NCI-H446 (cell line): ENCODE data around the gene CCL25.
"Not testable (repeated sequence)": the region's sequence is repeated elsewhere in the genome, so short reads cannot be mapped to it uniquely, and the experiment has no call there.

ENCODE experiments used
- DNase-seq, 2 experiments: peaks; one replicate each; lab custom pipeline; 2025; lab: John Stamatoyannopoulos, UW

The CCL25 gene, protein sequence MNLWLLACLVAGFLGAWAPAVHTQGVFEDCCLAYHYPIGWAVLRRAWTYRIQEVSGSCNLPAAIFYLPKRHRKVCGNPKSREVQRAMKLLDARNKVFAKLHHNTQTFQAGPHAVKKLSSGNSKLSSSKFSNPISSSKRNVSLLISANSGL

DNA sequence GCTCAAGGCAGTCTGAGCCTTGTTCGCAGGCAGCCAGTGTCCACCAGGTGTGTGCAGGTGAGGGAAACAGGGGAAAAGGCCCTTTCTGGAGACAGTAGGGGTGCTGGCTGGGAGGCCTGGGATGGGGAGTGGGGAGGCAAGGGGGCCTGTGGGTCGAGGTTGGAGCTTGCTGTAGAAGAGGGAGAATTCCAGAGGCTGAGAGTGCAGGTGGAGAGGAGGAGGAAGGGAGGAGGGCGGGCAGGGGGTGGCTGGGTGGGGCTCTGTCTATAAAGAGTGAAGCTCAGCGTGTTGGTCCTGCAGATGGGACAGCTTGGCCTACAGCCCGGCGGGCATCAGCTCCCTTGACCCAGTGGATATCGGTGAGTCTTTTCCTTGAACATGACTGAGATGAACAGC, at the start of gene CCL25:
Gene CCL25 (plus strand): TSS at position 297 of the 396 bp plus-strand sequence. CDS start 290 bp downstream, outside the sequence.
- no peak for DNase-seq

- DNase-seq, result no peak
Measured at GRCh38 chr19:8004001-8004400, 48.6 kb upstream of the CCL25 start.

DNA sequence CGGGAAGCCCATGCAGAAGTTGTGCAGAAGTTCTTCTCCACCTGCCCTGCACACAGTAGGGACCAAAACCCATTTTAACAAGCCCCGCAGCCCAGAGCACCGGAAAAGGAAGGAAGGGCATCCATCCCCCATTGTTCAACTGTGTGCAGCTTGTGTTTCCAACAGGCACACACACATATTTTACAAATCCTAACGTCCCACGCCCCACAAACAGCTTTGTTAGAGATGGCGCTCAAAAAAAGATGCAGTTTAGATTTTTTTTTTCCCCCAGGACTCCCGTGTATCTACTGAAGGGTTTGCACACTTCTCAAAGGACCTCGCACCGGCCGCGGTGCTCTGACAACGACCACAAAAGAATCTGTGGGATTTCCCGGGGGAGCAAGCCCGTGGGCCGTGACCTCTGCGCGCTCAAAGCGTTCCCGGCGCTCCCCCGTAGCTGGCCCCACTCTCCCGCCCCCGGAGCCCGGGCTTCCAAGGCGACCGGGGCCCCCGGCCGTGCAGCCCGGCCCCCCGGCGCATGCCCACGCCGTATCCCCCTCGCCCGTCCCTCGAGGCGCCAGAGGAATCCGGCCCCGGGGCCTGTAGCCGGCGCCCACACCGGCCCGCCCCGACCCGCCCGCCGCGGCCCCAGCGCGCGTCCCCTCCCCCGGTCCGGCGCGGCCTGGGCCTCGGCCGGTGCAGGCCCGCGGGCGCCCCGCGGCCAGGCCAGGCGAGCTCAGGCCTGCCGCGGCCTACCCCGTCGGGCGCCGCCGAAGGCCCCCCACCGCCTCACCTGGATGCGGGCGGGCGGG, 47.6 kb upstream of the CCL25 start:
- no peak for DNase-seq

DNA sequence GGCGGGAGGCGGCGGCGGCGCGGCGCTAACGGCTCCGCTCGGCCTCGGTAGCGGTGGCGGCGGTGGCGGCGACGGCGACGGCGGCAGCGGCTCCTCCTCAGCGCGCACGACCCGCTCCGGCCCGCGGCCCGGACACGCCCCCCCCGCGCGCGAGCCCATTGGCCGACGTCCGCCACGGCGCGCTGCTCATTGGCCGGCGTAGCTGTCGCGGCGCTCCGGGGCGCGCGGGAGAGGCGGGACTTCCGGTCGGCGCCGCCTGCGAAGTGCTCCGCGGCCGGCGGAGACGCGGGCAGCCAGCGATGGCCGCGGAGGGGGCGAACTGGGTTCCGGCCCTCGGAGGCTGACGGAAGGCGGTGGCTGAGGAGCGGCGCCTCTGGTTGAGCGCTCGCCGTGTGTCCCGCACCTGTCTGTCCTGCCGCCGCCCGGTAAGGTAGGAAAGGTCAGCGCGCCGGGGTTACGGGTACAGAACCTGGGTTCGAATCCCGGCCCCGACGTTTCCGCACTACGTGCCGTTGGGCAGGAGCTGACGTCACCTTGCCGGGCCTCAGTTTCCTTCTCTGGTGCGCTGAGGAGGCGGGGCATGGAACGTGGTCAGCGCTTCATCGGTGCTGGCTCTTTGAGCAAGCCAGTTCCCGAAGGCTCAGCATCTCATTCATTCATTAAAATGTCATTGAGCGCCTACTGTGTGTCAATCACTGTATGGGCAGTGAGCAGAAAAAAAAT, 46.9 kb upstream of the CCL25 start, which contains the start of gene ELAVL1:
Gene ELAVL1 (minus strand): TSS at position 108 of the 723 bp plus-strand sequence. CDS start 13,826 bp downstream, outside the sequence.
- DNase-seq, result peak; percentile 49 to 95

GRCh38 chr19:8017808-8018207, 34.8 kb upstream of the CCL25 start:
- DNase-seq, result no peak

DNA sequence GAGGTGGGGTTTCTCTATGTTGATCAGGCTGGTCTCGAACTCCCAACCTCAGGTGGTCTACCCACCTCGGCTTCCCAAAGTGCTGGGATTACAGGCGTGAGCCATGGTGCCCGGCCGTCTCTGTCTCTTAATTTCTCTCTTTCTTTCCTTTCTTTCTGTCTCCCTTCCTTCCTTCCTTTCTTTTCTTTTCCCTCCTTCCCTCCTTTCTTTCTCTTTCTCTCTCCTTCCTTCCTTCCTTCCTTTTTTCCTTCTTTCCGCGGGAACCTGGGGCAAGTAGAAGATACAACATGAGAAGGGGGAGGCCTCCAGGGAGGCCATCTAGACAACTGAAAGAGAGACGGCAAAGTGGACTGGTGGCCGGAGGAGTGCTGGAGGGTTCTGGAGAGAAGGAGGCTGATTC, 31.9 kb upstream of the CCL25 start:
- no peak for DNase-seq

DNA sequence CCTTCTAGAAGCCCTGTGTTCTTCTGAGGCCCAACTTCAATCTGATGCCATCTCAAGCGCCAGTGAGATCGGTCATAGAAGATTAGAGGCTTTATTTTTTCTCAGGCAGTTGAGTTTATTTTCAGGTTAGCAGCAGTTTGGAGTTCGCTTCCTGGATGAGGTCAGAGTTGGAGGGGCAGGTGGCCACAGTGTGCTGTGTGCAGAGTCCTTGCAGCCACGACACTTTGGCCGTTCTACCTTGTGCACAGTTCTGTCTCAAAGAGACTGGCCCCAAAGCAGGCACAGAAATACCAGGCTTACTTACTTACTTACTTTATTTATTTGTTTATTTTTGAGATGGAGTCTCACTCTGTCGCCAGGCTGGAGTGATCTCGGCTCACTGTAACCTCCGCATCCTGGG, 31.2 kb upstream of the CCL25 start:
- no peak for DNase-seq

DNA sequence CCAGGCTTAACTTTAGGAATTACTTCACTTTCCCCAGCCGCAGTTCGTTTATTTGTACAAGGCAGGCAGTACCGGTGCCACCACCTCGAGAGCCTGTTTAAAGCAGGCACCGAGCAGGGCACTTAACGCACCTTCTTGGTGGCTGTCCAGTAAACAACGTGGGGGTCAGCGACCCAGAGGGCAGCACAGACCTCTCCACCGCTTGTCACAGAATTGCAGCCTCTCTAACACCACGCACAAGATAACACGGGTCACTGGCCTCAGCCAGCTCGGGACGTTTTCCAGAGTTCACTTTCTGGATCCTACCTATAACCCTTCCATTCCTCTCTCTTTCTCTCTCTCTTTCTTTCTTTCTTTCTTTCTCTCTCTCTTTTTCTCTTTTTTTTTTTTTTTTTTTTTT, 30.3 kb upstream of the CCL25 start:
- no peak for DNase-seq

- no peak for DNase-seq
Measured at GRCh38 chr19:8023371-8023770, 29.2 kb upstream of the CCL25 start.

DNA sequence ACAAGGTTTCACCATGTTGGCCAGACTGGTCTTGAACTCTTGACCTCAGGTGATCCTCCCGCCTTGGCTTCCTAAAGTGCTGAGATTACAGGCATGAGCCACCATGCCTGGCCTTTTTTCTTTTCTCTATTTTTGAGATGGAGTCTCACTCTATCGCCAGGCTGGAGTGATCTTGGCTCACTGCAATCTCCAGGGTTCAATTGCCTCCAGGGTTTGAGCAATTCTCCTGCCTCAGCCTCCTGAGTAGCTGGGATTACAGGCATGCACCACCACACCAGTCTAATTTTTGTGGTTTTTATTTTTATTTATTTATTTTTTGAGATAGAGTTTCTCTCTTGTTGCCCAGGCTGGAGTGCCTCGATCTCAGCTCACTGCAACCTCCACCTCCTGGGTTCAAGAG, 28.3 kb upstream of the CCL25 start:
- DNase-seq, result not testable (repeated sequence)

- no peak for DNase-seq
Measured at GRCh38 chr19:8025316-8025715, 27.2 kb upstream of the CCL25 start.

GRCh38 chr19:8028951-8029491, 23.5 kb upstream of the CCL25 start:
- DNase-seq, result no peak

DNA sequence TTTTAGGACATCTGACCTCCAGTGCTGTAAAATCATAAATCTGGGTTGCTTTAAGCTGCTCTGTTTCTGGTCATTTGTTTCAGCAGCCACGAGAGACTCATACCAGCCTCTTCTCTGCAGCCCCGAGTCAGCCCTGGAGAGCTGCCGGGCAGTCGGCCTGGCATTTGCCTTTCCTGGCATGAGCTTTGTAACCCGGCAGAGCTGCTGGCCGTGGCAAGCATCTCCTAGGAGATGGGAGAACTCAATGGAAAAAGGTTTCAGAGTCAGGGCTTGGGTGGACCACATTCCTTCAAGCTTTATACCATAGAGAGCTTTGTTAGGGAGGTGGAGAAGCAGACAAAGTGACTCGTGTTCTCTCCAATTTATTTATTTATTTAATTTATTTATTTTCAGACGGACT, 21.6 kb upstream of the CCL25 start:
- DNase-seq, result no peak

- DNase-seq, result not testable (repeated sequence)
Measured at GRCh38 chr19:8033287-8034177, 19.0 kb upstream of the CCL25 start.

GRCh38 chr19:8034178-8034525, 18.4 kb upstream of the CCL25 start:
- DNase-seq, result no peak

DNA sequence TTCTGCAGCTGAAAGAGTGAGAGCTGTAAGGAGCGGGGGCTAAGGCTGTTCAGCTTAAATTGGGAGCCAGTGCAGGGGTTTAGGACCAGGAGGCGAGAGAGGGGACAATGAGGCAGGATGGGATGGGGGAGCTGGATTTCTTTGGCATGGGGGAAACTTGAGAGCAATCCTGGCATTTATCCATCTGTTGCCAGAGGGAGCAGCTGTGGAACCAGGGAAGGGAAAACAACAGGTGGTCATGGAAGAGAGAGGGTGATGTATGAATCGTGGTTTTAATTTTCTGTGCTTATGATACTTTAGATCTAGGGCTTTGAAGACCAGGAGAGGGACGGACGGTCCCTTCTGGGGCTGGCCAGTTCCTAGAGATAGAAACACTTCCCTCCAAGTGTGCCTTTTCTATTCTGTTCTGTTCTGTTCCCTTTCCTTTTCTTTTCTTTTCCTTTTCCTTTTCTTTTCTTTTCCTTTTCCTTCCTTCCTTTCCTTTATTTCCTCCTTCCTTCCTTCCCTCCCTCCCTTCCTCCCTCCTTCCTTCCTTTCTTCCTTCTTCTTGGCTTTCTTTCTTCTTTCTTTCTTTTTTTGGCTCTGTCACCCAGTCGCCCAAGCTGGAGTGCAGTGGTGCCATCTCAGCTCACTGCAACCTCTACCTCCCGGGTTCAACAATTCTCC, 16.0 kb upstream of the CCL25 start:
- no peak for DNase-seq

- no peak for DNase-seq
Measured at GRCh38 chr19:8038815-8039214, 13.7 kb upstream of the CCL25 start.

DNA sequence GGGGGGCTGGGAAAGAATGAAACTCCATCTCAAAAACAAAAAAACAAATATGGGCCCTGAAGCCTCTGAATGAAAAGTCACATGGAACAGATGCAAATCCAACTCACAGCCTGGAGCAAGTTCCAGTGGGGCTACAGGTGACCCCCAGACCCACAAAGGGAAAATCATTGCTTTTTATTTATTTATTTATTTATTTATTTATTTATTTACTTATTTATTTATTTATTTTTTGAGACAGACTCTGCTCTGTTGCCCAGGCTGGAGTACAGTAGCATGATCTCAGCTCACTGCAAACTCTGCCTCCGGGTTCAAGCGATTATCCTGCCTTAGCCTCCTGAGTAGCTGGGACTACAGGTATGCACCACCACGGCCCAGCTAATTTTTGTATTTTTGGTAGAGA, 13.3 kb upstream of the CCL25 start:
- no peak for DNase-seq

- DNase-seq, result no peak
Measured at GRCh38 chr19:8041531-8041931, 11.0 kb upstream of the CCL25 start.

DNA sequence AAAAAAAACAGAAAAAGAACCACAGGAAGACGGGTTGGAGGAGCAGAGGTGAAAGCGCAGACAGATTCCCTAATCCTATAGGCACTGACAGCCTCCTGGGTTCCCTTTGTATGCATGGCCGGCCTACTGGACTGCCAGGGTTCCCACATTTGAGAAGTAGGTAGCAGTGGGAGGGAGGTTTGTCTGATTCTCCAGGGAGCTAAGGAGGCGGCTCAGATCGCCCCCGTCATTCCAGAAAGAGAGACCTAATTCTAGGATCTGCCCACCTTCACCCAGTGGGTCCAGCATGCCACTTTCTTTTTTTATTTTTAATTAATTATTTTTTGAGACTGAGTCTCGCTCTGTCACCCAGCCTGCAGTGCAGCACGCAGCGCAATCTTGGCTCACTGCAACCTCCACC, 9.7 kb upstream of the CCL25 start:
- DNase-seq, result no peak

DNA sequence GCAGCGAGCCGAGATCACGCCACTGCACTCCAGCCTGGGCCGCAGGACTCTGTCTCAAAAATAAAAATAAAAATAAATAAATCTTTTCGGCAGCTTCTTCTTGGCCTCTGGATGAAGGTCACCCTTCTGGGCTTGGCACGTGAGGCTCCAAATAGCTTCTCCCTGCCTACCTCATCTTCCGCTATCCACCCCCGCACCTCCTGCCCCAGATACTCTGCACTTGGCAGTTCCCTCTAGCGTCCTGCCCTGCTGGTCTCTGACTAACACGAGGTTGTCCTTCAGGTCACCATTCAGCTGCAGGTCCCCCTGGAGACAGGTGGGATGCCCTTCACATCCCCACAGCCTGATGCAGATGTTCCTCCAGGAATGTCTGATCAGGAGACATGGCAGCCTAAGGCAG, 8.5 kb upstream of the CCL25 start:
- no peak for DNase-seq
